Upper lobe of left lung (tissue), 6 donors: ENCODE data around the gene RBBP7. TPM values are rescaled to one million over a fixed set of nuclear protein-coding genes. Genes with fewer than 3 reads are reported as not detected.

Experiments
- ATAC-seq, 2 donors: fragments of 200-7000 bp; cut with Tn5 transposase; one replicate each; pipeline ENCODE4 v1.9.1; 2022; ENCODE audit warnings: mild to moderate bottlenecking in 2 of 2, moderate library complexity in 2 of 2; ENCODE audit not compliant: low FRiP score in 2 of 2
- DNase-seq, 2 donors: peaks; one replicate each; pipeline ENCODE4 v3.0.0-alpha.2; 2019 to 2020
- H3K27ac ChIP-seq, 4 donors: fragments of 200-600 bp; sonication (generic); one replicate each; pipeline ENCODE4 v1.5.1; 2016 to 2019
- H3K27me3 ChIP-seq, 4 donors: fragments of 200-600 bp; sonication (generic); one replicate each; pipeline ENCODE4 v1.5.1; 2017 to 2019
- H3K36me3 ChIP-seq, 4 donors: fragments of 200-600 bp; sonication (generic); one replicate each; pipeline ENCODE4 v1.5.1; 2016 to 2019
- H3K4me1 ChIP-seq, 4 donors: fragments of 200-600 bp; sonication (generic); one replicate each; pipeline ENCODE4 v1.5.1; 2018 to 2019
- H3K4me3 ChIP-seq, 4 donors: fragments of 200-600 bp; sonication (generic); one replicate each; pipeline ENCODE4 v1.5.1; 2017 to 2019; ENCODE audit warnings: mild to moderate bottlenecking in 2 of 4, moderate library complexity in 1 of 4
- H3K9me3 ChIP-seq, 4 donors: fragments of 200-600 bp; sonication (generic); one replicate each; pipeline ENCODE4 v1.5.1; 2018 to 2019
- CTCF ChIP-seq, 6 experiments: fragments of 450-650 bp in 4 of 6; fragments of 200-600 bp in 2 of 6; sonication (generic) in 2 of 6; IDR thresholded peaks; one replicate each; pipeline ENCODE4 v1.5.1; 2016 to 2019; ENCODE audit warnings: antibody characterized with exemption in 6 of 6
- EP300 ChIP-seq, 4 donors: sonication (generic); formaldehyde crosslinking; IDR thresholded peaks; one replicate each; pipeline ENCODE4 v1.5.1; 2017; ENCODE audit warnings: antibody characterized with exemption in 4 of 4, control low read depth in 2 of 4
- POLR2A ChIP-seq, 4 donors: fragments of 450-650 bp; IDR thresholded peaks; one replicate each; pipeline ENCODE4 v1.5.1; 2016 to 2017; ENCODE audit warnings: antibody characterized with exemption in 4 of 4, mild to moderate bottlenecking in 2 of 4
- POLR2AphosphoS5 ChIP-seq, 2 donors: sonication (generic); formaldehyde crosslinking; IDR thresholded peaks; one replicate each; pipeline ENCODE4 v1.5.1; 2017; ENCODE audit warnings: antibody characterized with exemption in 2 of 2
- WGBS, 2 donors: methylation state at CpG; one replicate each; pipeline ENCODE4 v1.1.5; 2017 to 2018; 5-methylcytosine and 5-hydroxymethylcytosine counted together
- total RNA-seq, 6 donors: library from RNA; depleted of rRNA in 4 of 6; stranded (reverse); fragments of >200 nt in 4 of 6; gene quantifications; one replicate each; pipeline versions ENCODE4 v1.1.0 to v1.2.1, GENCODE V29; 2016 to 2021
- donor health status: DM: no; HTN: no; CAD: no; lungs with moderate emphysema.
- donor health status: DM: no; HTN: yes; CAD: no; lungs with severe emphysema.

RBBP7 gene
- total RNA-seq, 6 donors from 2014 or later = 59.1 to 73.3 (median 63.7) TPM

- 90 to 94% methylated on average over 6 of the region's 6 CpGs for WGBS, 2 donors
These were observed 35.4 kb downstream of the RBBP7 start for GRCh38 chrX:16834806-16835205.

GRCh38 chrX:16832301-16832700 is 37.9 kb downstream of the RBBP7 start:
- Histone ChIP-seq H3K9me3 (no peaks in the 10 kb centered on the region), H3K27me3 (no peaks in the 10 kb centered on the region), H3K36me3 (peaks cover 0 to 63% (median 17%) of the 10 kb centered on the region in 4 donors), H3K27ac (no peak overlapping the region), H3K4me1 (peaks cover 0 to 6% (median 0%) of the 10 kb centered on the region in 4 donors), H3K4me3 (no peak overlapping the region)
- WGBS, 2 donors = 88 to 95% methylated on average over 5 of the region's 5 CpGs
- ATAC-seq = no peak
- no peak for TF ChIP-seq POLR2A (IDR thresholded peaks at IDR 0.05)
- no peak for TF ChIP-seq CTCF (IDR thresholded peaks at IDR 0.05)
- no peak for TF ChIP-seq EP300 (IDR thresholded peaks at IDR 0.05)
- TF ChIP-seq POLR2AphosphoS5 (IDR thresholded peaks at IDR 0.05) = no peak
- DNase-seq = no peak

More at GRCh38 chrX:16834806-16835205, 35.4 kb downstream of the RBBP7 start:
- Histone ChIP-seq H3K4me3 (no peak overlapping the region), H3K27me3 (no peaks in the 10 kb centered on the region), H3K27ac (no peak overlapping the region), H3K4me1 (no peaks in the 10 kb centered on the region), H3K9me3 (no peaks in the 10 kb centered on the region), H3K36me3 (peaks cover 0 to 80% (median 23%) of the 10 kb centered on the region in 4 donors)
- TF ChIP-seq CTCF (IDR thresholded peaks at IDR 0.05) = no peak
- no peak for TF ChIP-seq POLR2AphosphoS5 (IDR thresholded peaks at IDR 0.05)
- no peak for TF ChIP-seq EP300 (IDR thresholded peaks at IDR 0.05)
- TF ChIP-seq POLR2A (IDR thresholded peaks at IDR 0.05) = no peak
- no peak for ATAC-seq
- DNase-seq = no peak

- H3K4me3 ChIP-seq = no peak overlapping the region
- H3K27me3 ChIP-seq = no peaks in the 10 kb centered on the region
- peak overlapping the region; percentile 2 to 70 (median 48) for H3K27ac ChIP-seq
- no peaks in the 10 kb centered on the region for H3K9me3 ChIP-seq
- H3K36me3 ChIP-seq = peaks cover 0 to 53% (median 16%) of the 10 kb centered on the region in 4 donors
- peaks cover 0 to 6% (median 0%) of the 10 kb centered on the region in 4 donors for H3K4me1 ChIP-seq
- ATAC-seq (peak; percentile 50 to 71), DNase-seq (no peak)
- TF ChIP-seq EP300 (IDR thresholded peaks at IDR 0.05) = no peak
- 25 to 68% methylated on average over 6 of the region's 6 CpGs for WGBS, 2 donors
These were observed 41.8 kb downstream of the RBBP7 start for GRCh38 chrX:16828124-16828908.

GRCh38 chrX:16827225-16827624 is 42.9 kb downstream of the RBBP7 start:
- Histone ChIP-seq H3K9me3 (no peaks in the 10 kb centered on the region), H3K27ac (no peak overlapping the region), H3K36me3 (peaks cover 0 to 51% (median 18%) of the 10 kb centered on the region in 4 donors), H3K4me3 (no peak overlapping the region), H3K4me1 (peaks cover 0 to 6% (median 0%) of the 10 kb centered on the region in 4 donors), H3K27me3 (no peaks in the 10 kb centered on the region)
- DNase-seq = no peak
- TF ChIP-seq POLR2A (IDR thresholded peaks at IDR 0.05) = no peak
- no peak for TF ChIP-seq CTCF (IDR thresholded peaks at IDR 0.05)
- TF ChIP-seq EP300 (IDR thresholded peaks at IDR 0.05) = no peak
- no peak for TF ChIP-seq POLR2AphosphoS5 (IDR thresholded peaks at IDR 0.05)
- no peak for ATAC-seq
- 87 to 95% methylated on average over 2 of the region's 2 CpGs for WGBS, 2 donors

- TF ChIP-seq POLR2A (IDR thresholded peaks at IDR 0.05) (no peak), EP300 (IDR thresholded peaks at IDR 0.05) (no peak), CTCF (IDR thresholded peaks at IDR 0.05) (peak in 4 of 6 experiments; percentile 21 to 56 (median 36))
- Histone ChIP-seq H3K9me3 (no peaks in the 10 kb centered on the region), H3K36me3 (peaks cover 0 to 50% (median 16%) of the 10 kb centered on the region in 4 donors), H3K4me3 (no peak overlapping the region), H3K27me3 (no peaks in the 10 kb centered on the region), H3K27ac (no peak overlapping the region), H3K4me1 (peaks cover 0 to 6% (median 0%) of the 10 kb centered on the region in 4 donors)
- whole genome bisulfite sequencing, 2 donors = 76 to 78% methylated on average over 3 of the region's 3 CpGs
- DNase-seq = no peak
- peak in 1 of 2 donors; percentile 50 for ATAC-seq
These were observed 44.0 kb downstream of the RBBP7 start for GRCh38 chrX:16826207-16826606.
